ENCODE results near the gene ORC5. TPM values are rescaled to one million over a fixed set of nuclear protein-coding genes. Genes with fewer than 3 reads are reported as not detected.
A peak's percentile ranks its signal among the peaks of the same experiment; 100 is the strongest.

Gene ORC5
- polyA plus RNA-seq: 1 to 10 TPM; 2.8 to 9.6 TPM

DNA sequence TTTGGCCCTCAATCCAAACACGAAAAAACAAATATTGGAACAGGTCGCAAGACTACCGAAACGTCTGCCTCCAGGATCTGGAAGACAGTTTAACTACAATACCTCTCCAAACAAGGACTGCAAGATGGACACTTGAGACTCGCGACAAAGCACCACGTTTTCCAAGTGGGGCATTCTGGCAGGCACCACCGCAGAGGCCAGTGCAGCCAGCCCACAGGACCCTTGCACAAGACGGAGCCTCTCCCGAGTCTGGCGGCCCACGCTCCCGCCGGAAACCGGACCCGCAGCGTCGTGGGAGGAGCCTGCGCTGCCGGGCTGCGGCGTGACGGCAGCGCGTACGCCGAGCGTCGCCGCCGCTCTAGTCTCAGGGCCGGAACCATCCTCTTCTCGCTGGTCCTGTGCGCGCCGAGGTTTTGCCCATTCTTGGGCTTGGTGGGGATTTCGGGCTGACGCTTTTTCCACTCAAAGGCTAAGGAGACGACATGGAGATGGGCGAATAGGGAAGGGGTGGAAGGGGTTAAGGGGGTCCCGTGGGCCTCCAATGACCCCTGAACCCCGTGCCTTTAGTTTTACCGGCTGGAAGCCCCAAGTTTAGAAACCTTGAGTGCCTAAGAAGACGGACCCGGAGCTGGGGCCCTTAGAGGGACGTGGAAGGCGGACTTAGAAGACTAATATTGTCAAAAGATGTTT lies at the start of gene ORC5:
Gene ORC5 (minus strand): TSS at position 283 of the 690 bp plus-strand sequence. CDS start 109 bp downstream, at position 174.
- Histone ChIP-seq H3K27me3 (ENCODE audit: control insufficient read depth in 1 of 2, insufficient read depth in 2 of 2, low read length in 2 of 2) (no peaks in the 10 kb centered on the region), H3K9me3 (ENCODE audit: control insufficient read depth in 2 of 2, insufficient read depth in 1 of 2, low read depth in 1 of 2, low read length in 1 of 2) (no peaks in the 10 kb centered on the region), H3K4me3 (ENCODE audit: low read depth in 1 of 2, low read length in 2 of 2) (peak within 1 kb of the TSS; percentile 88), H3K36me3 (ENCODE audit: control insufficient read depth in 2 of 2, insufficient read depth in 2 of 2, low read length in 1 of 2) (peaks cover 3 to 6% of the 10 kb centered on the region in 2 donors), H3K4me1 (ENCODE audit: control insufficient read depth in 2 of 2, insufficient read depth in 2 of 2, low read length in 1 of 2) (no peaks in the 10 kb centered on the region), H3K27ac (ENCODE audit: low read depth in 2 of 2, low read length in 1 of 2) (peak within 1 kb of the TSS; percentile 72 to 81)
- 0 to 1% methylated on average over 47 of the region's 47 CpGs for WGBS, 2 donors

DNA sequence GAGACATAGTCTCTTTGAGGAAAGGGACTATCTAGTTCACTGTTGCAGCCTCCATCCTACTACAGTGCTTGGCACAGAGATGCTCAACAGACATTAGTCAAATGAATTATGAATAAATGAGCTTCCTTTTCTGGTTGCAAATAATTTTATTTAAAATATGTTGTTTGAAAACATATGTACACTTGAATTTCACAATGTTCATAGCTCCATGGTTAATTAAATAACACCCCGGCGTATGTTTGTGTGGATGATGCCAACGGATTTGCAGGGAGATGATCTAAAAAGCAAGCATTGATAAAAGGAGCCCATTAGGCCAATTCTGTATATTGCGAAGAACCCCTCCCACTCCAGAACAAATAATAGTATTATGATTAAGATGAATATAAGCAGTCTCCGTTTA lies 47.8 kb upstream of the ORC5 start:
- Histone ChIP-seq H3K27ac (ENCODE audit: low read depth in 2 of 2, low read length in 1 of 2) (no peak overlapping the region), H3K36me3 (ENCODE audit: control insufficient read depth in 2 of 2, insufficient read depth in 2 of 2, low read length in 1 of 2) (no peaks in the 10 kb centered on the region), H3K4me3 (ENCODE audit: low read depth in 1 of 2, low read length in 2 of 2) (no peak overlapping the region), H3K27me3 (ENCODE audit: control insufficient read depth in 1 of 2, insufficient read depth in 2 of 2, low read length in 2 of 2) (no peaks in the 10 kb centered on the region), H3K9me3 (ENCODE audit: control insufficient read depth in 2 of 2, insufficient read depth in 1 of 2, low read depth in 1 of 2, low read length in 1 of 2) (no peaks in the 10 kb centered on the region), H3K4me1 (ENCODE audit: control insufficient read depth in 2 of 2, insufficient read depth in 2 of 2, low read length in 1 of 2) (no peaks in the 10 kb centered on the region)
- 58 to 65% methylated on average over 5 of the region's 5 CpGs for WGBS, 2 donors

DNA sequence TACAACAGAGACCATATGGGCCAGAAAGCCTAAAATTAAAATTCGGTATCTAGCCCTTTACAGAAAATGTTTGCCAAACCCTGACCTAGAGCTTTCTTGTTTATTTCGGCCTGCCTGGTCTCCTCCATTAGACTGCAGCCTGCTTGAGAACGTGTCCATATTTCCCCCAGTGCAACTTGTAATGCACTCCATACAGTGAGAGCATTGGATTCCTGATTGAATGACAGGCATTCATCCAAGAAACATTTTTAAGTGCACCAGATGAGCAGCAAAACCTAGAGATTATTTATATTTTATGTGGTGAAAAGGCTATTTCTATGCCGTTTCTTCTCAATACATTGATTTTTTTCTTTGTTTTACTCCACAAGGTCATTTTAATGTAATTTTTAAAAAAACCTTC lies 47.4 kb upstream of the ORC5 start:
- 76 to 80% methylated on average over 4 of the region's 4 CpGs for WGBS, 2 donors
- H3K36me3 ChIP-seq (ENCODE audit: control insufficient read depth in 2 of 2, insufficient read depth in 2 of 2, low read length in 1 of 2): no peaks in the 10 kb centered on the region
- no peaks in the 10 kb centered on the region for H3K4me1 ChIP-seq (ENCODE audit: control insufficient read depth in 2 of 2, insufficient read depth in 2 of 2, low read length in 1 of 2)
- no peaks in the 10 kb centered on the region for H3K9me3 ChIP-seq (ENCODE audit: control insufficient read depth in 2 of 2, insufficient read depth in 1 of 2, low read depth in 1 of 2, low read length in 1 of 2)
- no peak overlapping the region for H3K4me3 ChIP-seq (ENCODE audit: low read depth in 1 of 2, low read length in 2 of 2)
- no peaks in the 10 kb centered on the region for H3K27me3 ChIP-seq (ENCODE audit: control insufficient read depth in 1 of 2, insufficient read depth in 2 of 2, low read length in 2 of 2)
- no peak overlapping the region for H3K27ac ChIP-seq (ENCODE audit: low read depth in 2 of 2, low read length in 1 of 2)

DNA sequence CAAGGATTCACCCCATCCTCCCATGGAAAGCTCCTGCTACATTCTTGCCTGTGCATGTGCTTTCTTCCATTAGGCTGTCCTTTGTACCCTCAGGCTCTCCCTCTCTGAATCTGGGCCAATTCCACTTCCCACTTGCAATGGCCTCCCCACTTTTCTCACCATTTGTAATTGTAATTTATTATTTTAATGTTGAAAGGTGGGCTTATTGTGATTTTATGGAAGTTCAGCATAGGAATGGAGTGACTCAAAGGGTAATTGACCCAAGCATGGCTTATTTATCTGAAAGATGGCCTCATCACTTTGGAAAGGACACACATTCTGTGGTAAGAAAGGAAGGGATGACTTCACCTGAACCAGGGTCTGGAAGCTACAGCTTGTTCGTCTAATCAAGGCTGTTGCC lies 46.9 kb upstream of the ORC5 start:
- Histone ChIP-seq H3K27me3 (ENCODE audit: control insufficient read depth in 1 of 2, insufficient read depth in 2 of 2, low read length in 2 of 2) (no peaks in the 10 kb centered on the region), H3K27ac (ENCODE audit: low read depth in 2 of 2, low read length in 1 of 2) (no peak overlapping the region), H3K36me3 (ENCODE audit: control insufficient read depth in 2 of 2, insufficient read depth in 2 of 2, low read length in 1 of 2) (no peaks in the 10 kb centered on the region), H3K4me1 (ENCODE audit: control insufficient read depth in 2 of 2, insufficient read depth in 2 of 2, low read length in 1 of 2) (no peaks in the 10 kb centered on the region), H3K4me3 (ENCODE audit: low read depth in 1 of 2, low read length in 2 of 2) (no peak overlapping the region), H3K9me3 (ENCODE audit: control insufficient read depth in 2 of 2, insufficient read depth in 1 of 2, low read depth in 1 of 2, low read length in 1 of 2) (no peaks in the 10 kb centered on the region)
- WGBS, 2 donors: 67 to 83% methylated on average over 1 of the region's 1 CpG

DNA sequence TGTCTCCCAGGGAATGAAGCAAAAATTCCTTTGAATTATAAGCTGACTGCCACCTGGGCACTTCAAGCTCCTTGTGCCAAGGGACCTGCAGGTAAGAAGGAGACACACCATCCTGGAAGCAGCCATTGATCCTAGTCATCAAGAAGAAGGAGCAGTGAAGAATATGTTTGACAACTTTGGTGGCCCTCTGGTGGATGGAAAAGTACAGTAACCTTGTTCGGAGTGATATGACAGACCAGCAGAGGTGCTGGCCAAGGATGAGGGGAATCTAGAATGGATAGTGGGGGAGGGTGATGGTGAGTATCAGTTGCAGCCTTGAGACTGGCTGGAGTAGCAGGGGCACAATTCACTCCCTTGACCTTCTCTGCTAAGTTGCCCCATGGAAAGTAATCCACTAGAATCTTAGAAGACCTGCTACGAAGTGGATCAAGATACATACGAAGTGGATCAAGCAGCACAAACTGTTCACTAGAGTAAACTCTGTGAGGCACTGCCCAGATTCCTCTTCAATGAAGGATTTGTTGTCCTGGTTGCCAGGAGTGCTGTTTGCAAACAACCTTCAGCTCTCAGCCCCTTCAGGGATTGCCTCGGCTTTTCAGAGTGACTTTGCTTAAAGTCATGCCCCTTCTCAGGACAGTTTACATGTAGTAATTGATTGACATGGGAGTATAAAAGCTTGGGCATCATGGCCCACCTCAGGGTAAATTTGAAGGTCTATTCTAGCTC lies 44.8 kb upstream of the ORC5 start:
- Histone ChIP-seq H3K27me3 (ENCODE audit: control insufficient read depth in 1 of 2, insufficient read depth in 2 of 2, low read length in 2 of 2) (no peaks in the 10 kb centered on the region), H3K9me3 (ENCODE audit: control insufficient read depth in 2 of 2, insufficient read depth in 1 of 2, low read depth in 1 of 2, low read length in 1 of 2) (no peaks in the 10 kb centered on the region), H3K4me3 (ENCODE audit: low read depth in 1 of 2, low read length in 2 of 2) (no peak overlapping the region), H3K4me1 (ENCODE audit: control insufficient read depth in 2 of 2, insufficient read depth in 2 of 2, low read length in 1 of 2) (no peaks in the 10 kb centered on the region), H3K27ac (ENCODE audit: low read depth in 2 of 2, low read length in 1 of 2) (no peak overlapping the region), H3K36me3 (ENCODE audit: control insufficient read depth in 2 of 2, insufficient read depth in 2 of 2, low read length in 1 of 2) (no peaks in the 10 kb centered on the region)
- 37 to 53% methylated on average over 4 of the region's 4 CpGs for WGBS, 2 donors

DNA sequence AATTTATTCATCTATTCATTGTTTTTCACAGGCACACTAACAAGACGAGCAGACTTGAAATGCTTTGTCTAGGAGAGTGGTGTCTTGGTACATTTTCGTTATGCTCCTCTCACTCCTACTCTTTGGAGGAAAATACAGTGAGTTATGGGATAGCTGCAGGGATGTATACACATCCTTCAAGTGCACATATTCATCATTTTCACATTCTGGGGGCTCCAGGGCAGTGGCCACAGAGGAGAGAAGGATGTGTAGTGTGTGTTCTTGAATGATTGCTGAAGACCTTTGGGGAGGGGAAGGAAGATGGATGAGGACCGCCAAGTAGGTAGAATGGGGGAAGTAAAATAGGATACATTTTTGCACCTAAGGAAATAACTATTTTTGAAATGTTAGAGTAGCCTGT lies 34.8 kb upstream of the ORC5 start:
- WGBS, 2 donors: 69 to 70% methylated on average over 3 of the region's 3 CpGs
- no peaks in the 10 kb centered on the region for H3K27me3 ChIP-seq (ENCODE audit: control insufficient read depth in 1 of 2, insufficient read depth in 2 of 2, low read length in 2 of 2)
- H3K36me3 ChIP-seq (ENCODE audit: control insufficient read depth in 2 of 2, insufficient read depth in 2 of 2, low read length in 1 of 2): no peaks in the 10 kb centered on the region
- no peaks in the 10 kb centered on the region for H3K4me1 ChIP-seq (ENCODE audit: control insufficient read depth in 2 of 2, insufficient read depth in 2 of 2, low read length in 1 of 2)
- no peaks in the 10 kb centered on the region for H3K9me3 ChIP-seq (ENCODE audit: control insufficient read depth in 2 of 2, insufficient read depth in 1 of 2, low read depth in 1 of 2, low read length in 1 of 2)
- H3K27ac ChIP-seq (ENCODE audit: low read depth in 2 of 2, low read length in 1 of 2): no peak overlapping the region
- no peak overlapping the region for H3K4me3 ChIP-seq (ENCODE audit: low read depth in 1 of 2, low read length in 2 of 2)

DNA sequence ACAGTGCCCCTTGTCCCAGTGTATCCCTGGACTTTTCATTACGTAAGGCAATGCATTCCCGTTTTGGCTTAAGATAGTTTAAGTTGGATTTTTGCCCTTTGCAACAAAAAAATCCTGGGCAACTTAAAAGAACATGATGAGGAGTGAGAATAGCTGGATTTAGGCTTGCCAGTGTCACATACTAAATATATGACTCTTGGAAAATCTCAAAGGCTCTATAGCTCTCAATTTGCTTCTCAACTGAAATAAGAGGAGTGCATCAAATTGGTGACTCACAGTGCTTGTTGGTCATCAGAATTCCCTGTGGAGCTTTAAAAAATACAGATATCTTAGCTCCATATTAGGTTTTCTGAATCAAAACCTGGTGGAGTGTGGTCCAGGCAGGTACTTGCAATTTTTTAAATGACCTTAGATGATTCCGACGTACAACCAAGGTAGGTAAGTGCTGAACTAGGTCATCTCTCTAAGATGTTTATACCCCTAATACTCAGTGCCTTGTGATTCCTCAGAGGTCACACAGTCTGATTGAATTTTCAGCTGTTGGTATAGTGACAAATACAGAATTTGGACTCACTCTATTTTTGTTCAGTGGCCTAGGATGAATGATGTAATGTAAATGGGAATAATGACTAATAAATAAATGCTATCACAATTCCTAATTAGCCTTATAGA lies 33.9 kb upstream of the ORC5 start:
- Histone ChIP-seq H3K4me3 (ENCODE audit: low read depth in 1 of 2, low read length in 2 of 2) (no peak overlapping the region), H3K36me3 (ENCODE audit: control insufficient read depth in 2 of 2, insufficient read depth in 2 of 2, low read length in 1 of 2) (no peaks in the 10 kb centered on the region), H3K9me3 (ENCODE audit: control insufficient read depth in 2 of 2, insufficient read depth in 1 of 2, low read depth in 1 of 2, low read length in 1 of 2) (no peaks in the 10 kb centered on the region), H3K27me3 (ENCODE audit: control insufficient read depth in 1 of 2, insufficient read depth in 2 of 2, low read length in 2 of 2) (no peaks in the 10 kb centered on the region), H3K4me1 (ENCODE audit: control insufficient read depth in 2 of 2, insufficient read depth in 2 of 2, low read length in 1 of 2) (no peaks in the 10 kb centered on the region), H3K27ac (ENCODE audit: low read depth in 2 of 2, low read length in 1 of 2) (no peak overlapping the region)
- 81% methylated on average over 4 of the region's 4 CpGs for WGBS, 2 donors

DNA sequence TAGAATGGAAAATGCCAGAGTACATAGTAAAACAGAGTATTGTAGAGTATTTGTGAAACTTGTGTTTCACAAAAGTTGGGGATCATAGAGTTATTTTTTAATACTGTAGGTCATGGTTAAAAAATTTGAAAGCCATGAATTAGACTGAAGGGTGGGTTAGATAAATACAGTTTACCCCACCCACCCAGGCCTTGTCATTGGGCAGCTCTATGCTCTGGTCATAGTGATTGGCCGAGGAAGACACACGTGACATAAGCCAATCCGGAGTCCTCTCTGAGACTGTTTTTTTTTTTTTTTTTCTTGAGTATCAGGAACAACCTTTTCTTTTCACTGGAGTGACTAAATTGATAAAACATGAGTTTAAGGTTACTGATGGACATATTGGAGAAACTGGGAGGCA lies 33.3 kb upstream of the ORC5 start:
- no peak overlapping the region for H3K4me3 ChIP-seq (ENCODE audit: low read depth in 1 of 2, low read length in 2 of 2)
- no peaks in the 10 kb centered on the region for H3K4me1 ChIP-seq (ENCODE audit: control insufficient read depth in 2 of 2, insufficient read depth in 2 of 2, low read length in 1 of 2)
- H3K27ac ChIP-seq (ENCODE audit: low read depth in 2 of 2, low read length in 1 of 2): no peak overlapping the region
- H3K36me3 ChIP-seq (ENCODE audit: control insufficient read depth in 2 of 2, insufficient read depth in 2 of 2, low read length in 1 of 2): no peaks in the 10 kb centered on the region
- H3K27me3 ChIP-seq (ENCODE audit: control insufficient read depth in 1 of 2, insufficient read depth in 2 of 2, low read length in 2 of 2): no peaks in the 10 kb centered on the region
- WGBS, 2 donors: 73 to 82% methylated on average over 3 of the region's 3 CpGs
- H3K9me3 ChIP-seq (ENCODE audit: control insufficient read depth in 2 of 2, insufficient read depth in 1 of 2, low read depth in 1 of 2, low read length in 1 of 2): no peaks in the 10 kb centered on the region

DNA sequence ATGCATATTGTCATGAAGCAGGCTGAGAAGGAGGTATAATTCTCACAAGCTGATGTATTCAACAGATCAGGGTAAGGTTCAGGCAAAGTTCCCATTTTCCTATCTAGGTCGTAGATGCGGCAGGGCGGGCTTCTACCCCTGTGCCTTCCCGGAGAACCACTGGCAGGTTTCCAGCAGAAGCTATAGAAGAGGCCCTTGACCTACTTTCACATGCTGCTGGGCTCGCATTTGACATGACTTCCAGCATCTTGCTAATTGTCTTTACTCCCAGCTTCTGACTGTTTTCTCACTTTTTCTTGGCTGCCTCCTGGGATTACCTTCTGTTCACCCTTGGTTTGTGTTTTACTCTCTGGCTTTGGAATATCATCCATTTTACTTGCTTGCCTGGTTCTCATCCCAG lies 32.6 kb upstream of the ORC5 start:
- no peaks in the 10 kb centered on the region for H3K4me1 ChIP-seq (ENCODE audit: control insufficient read depth in 2 of 2, insufficient read depth in 2 of 2, low read length in 1 of 2)
- H3K27ac ChIP-seq (ENCODE audit: low read depth in 2 of 2, low read length in 1 of 2): no peak overlapping the region
- H3K27me3 ChIP-seq (ENCODE audit: control insufficient read depth in 1 of 2, insufficient read depth in 2 of 2, low read length in 2 of 2): no peaks in the 10 kb centered on the region
- H3K4me3 ChIP-seq (ENCODE audit: low read depth in 1 of 2, low read length in 2 of 2): no peak overlapping the region
- no peaks in the 10 kb centered on the region for H3K9me3 ChIP-seq (ENCODE audit: control insufficient read depth in 2 of 2, insufficient read depth in 1 of 2, low read depth in 1 of 2, low read length in 1 of 2)
- H3K36me3 ChIP-seq (ENCODE audit: control insufficient read depth in 2 of 2, insufficient read depth in 2 of 2, low read length in 1 of 2): no peaks in the 10 kb centered on the region
- WGBS, 2 donors: 47 to 53% methylated on average over 5 of the region's 5 CpGs

All from esophagus (tissue), 2 donors.